ENCODE results near the gene VPS4A. TPM values are rescaled to one million over a fixed set of nuclear protein-coding genes. Genes with fewer than 3 reads are reported as not detected.
"Not testable (repeated sequence)": the region's sequence is repeated elsewhere in the genome, so short reads cannot be mapped to it uniquely, and the experiment has no call there.

The VPS4A gene
- total and polyA plus RNA-seq, 4 donors = 13.3 to 15.7 (median 14.5) TPM

- 35% methylated on average over 12 of the region's 12 CpGs for WGBS
- TF ChIP-seq YY1 (IDR thresholded peaks at IDR 0.05) (peak; percentile 58), RXRA (IDR thresholded peaks at IDR 0.05) (peak in 1 of 2 donors; percentile 11), SP1 (IDR thresholded peaks at IDR 0.05) (peak; percentile 44), GABPA (IDR thresholded peaks at IDR 0.05 in 1 of 2, conservative IDR thresholded peaks at IDR 0.05 in 1 of 2) (no peak)
- TF ChIP-seq, protein P1, sequence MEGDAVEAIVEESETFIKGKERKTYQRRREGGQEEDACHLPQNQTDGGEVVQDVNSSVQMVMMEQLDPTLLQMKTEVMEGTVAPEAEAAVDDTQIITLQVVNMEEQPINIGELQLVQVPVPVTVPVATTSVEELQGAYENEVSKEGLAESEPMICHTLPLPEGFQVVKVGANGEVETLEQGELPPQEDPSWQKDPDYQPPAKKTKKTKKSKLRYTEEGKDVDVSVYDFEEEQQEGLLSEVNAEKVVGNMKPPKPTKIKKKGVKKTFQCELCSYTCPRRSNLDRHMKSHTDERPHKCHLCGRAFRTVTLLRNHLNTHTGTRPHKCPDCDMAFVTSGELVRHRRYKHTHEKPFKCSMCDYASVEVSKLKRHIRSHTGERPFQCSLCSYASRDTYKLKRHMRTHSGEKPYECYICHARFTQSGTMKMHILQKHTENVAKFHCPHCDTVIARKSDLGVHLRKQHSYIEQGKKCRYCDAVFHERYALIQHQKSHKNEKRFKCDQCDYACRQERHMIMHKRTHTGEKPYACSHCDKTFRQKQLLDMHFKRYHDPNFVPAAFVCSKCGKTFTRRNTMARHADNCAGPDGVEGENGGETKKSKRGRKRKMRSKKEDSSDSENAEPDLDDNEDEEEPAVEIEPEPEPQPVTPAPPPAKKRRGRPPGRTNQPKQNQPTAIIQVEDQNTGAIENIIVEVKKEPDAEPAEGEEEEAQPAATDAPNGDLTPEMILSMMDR (IDR thresholded peaks at IDR 0.05; ENCODE audit: low read depth, low read length, missing input control) = no peak
- Histone ChIP-seq H3K36me3 (ENCODE audit: control insufficient read depth in 4 of 4, insufficient read depth in 3 of 4, low read depth in 1 of 4, low read length in 3 of 4) (peaks cover 0 to 13% (median 10%) of the 10 kb centered on the region in 4 donors), H3K9ac (ENCODE audit: low read depth in 1 of 2, low read length in 2 of 2) (peak within 1 kb of the TSS in 1 of 2 donors; percentile 44), H3K27ac (ENCODE audit: low read depth in 1 of 2, low read length in 2 of 2) (no peak within 1 kb of the TSS), H3K4me3 (ENCODE audit: low read depth in 1 of 3, low read length in 3 of 3) (peak within 1 kb of the TSS; percentile 15 to 63 (median 40)), H3K27me3 (ENCODE audit: control insufficient read depth in 4 of 4, insufficient read depth in 4 of 4, low read length in 3 of 4) (no peaks in the 10 kb centered on the region), H3K4me1 (ENCODE audit: control insufficient read depth in 4 of 4, insufficient read depth in 4 of 4, low read length in 3 of 4) (peaks cover 3 to 11% (median 8%) of the 10 kb centered on the region in 4 donors), H3K9me3 (ENCODE audit: control insufficient read depth in 4 of 4, low read length in 3 of 4) (no peaks in the 10 kb centered on the region)
- DNase-seq (ENCODE audit: low spot score) = no peak
These were observed 40.3 kb downstream of the VPS4A start, which contains the start of gene TMED6 for GRCh38 chr16:69351309-69352027. TMED6 (minus strand) TSS chr16:69351786; CDS start chr16:69351753, 33 bp downstream.

- H3K27me3 ChIP-seq (ENCODE audit: control insufficient read depth in 4 of 4, insufficient read depth in 4 of 4, low read length in 3 of 4); H3K9ac ChIP-seq (ENCODE audit: low read depth in 1 of 2, low read length in 2 of 2); H3K9me3 ChIP-seq (ENCODE audit: control insufficient read depth in 4 of 4, low read length in 3 of 4); H3K4me1 ChIP-seq (ENCODE audit: control insufficient read depth in 4 of 4, insufficient read depth in 4 of 4, low read length in 3 of 4); H3K4me3 ChIP-seq (ENCODE audit: low read depth in 1 of 3, low read length in 3 of 3); H3K27ac ChIP-seq (ENCODE audit: low read depth in 1 of 2, low read length in 2 of 2); DNase-seq (ENCODE audit: low spot score): not testable (repeated sequence)
- peaks cover 2 to 37% (median 26%) of the 10 kb centered on the region in 4 donors for H3K36me3 ChIP-seq (ENCODE audit: control insufficient read depth in 4 of 4, insufficient read depth in 3 of 4, low read depth in 1 of 4, low read length in 3 of 4)
- WGBS = 94% methylated on average over 9 of the region's 9 CpGs
These were observed 48.9 kb downstream of the VPS4A start for GRCh38 chr16:69360070-69360469.

- H3K4me3 ChIP-seq (ENCODE audit: low read depth in 1 of 3, low read length in 3 of 3) = no peak overlapping the region
- no peaks in the 10 kb centered on the region for H3K27me3 ChIP-seq (ENCODE audit: control insufficient read depth in 4 of 4, insufficient read depth in 4 of 4, low read length in 3 of 4)
- peaks cover 9 to 48% (median 31%) of the 10 kb centered on the region in 4 donors for H3K36me3 ChIP-seq (ENCODE audit: control insufficient read depth in 4 of 4, insufficient read depth in 3 of 4, low read depth in 1 of 4, low read length in 3 of 4)
- no peak for DNase-seq (ENCODE audit: low spot score)
- TF ChIP-seq RAD21 (IDR thresholded peaks at IDR 0.05) (no peak), GABPA (IDR thresholded peaks at IDR 0.05 in 1 of 2, conservative IDR thresholded peaks at IDR 0.05 in 1 of 2) (no peak)
- no peaks in the 10 kb centered on the region for H3K4me1 ChIP-seq (ENCODE audit: control insufficient read depth in 4 of 4, insufficient read depth in 4 of 4, low read length in 3 of 4)
- no peaks in the 10 kb centered on the region for H3K9me3 ChIP-seq (ENCODE audit: control insufficient read depth in 4 of 4, low read length in 3 of 4)
- no peak overlapping the region for H3K9ac ChIP-seq (ENCODE audit: low read depth in 1 of 2, low read length in 2 of 2)
- WGBS = 89% methylated on average over 5 of the region's 5 CpGs
- H3K27ac ChIP-seq (ENCODE audit: low read depth in 1 of 2, low read length in 2 of 2) = no peak overlapping the region
These were observed 52.1 kb downstream of the VPS4A start for GRCh38 chr16:69363281-69363717.

- no peaks in the 10 kb centered on the region for H3K4me1 ChIP-seq (ENCODE audit: control insufficient read depth in 4 of 4, insufficient read depth in 4 of 4, low read length in 3 of 4)
- H3K4me3 ChIP-seq (ENCODE audit: low read depth in 1 of 3, low read length in 3 of 3) = no peak overlapping the region
- H3K27ac ChIP-seq (ENCODE audit: low read depth in 1 of 2, low read length in 2 of 2) = no peak overlapping the region
- TF ChIP-seq ATF3 (IDR thresholded peaks at IDR 0.05) = no peak
- TF ChIP-seq TAF1 (conservative IDR thresholded peaks at IDR 0.05) = no peak
- H3K9me3 ChIP-seq (ENCODE audit: control insufficient read depth in 4 of 4, low read length in 3 of 4) = no peaks in the 10 kb centered on the region
- H3K36me3 ChIP-seq (ENCODE audit: control insufficient read depth in 4 of 4, insufficient read depth in 3 of 4, low read depth in 1 of 4, low read length in 3 of 4) = peaks cover 9 to 53% (median 34%) of the 10 kb centered on the region in 4 donors
- no peaks in the 10 kb centered on the region for H3K27me3 ChIP-seq (ENCODE audit: control insufficient read depth in 4 of 4, insufficient read depth in 4 of 4, low read length in 3 of 4)
- 97% methylated on average over 2 of the region's 2 CpGs for WGBS
- no peak overlapping the region for H3K9ac ChIP-seq (ENCODE audit: low read depth in 1 of 2, low read length in 2 of 2)
- DNase-seq (ENCODE audit: low spot score) = no peak
These were observed 52.9 kb downstream of the VPS4A start for GRCh38 chr16:69364088-69364487.

Data from liver (tissue), 9 donors.